Body of pancreas (tissue), 4 donors: ENCODE measurements around the gene CYP1B1. TPM values are rescaled to one million over a fixed set of nuclear protein-coding genes. Genes with fewer than 3 reads are reported as not detected.

Experiments used
- ATAC-seq: fragments of 150-250 bp; one replicate; pipeline ENCODE4 v1.9.1; 2016
- DNase-seq, 4 donors: peaks; one replicate each; pipeline ENCODE4 v3.0.0-alpha.2; 2019
- H3K27ac ChIP-seq, 4 donors: fragments of 200-600 bp; sonication (generic); 1 replicate in 3 of 4; 2 replicates in 1 of 4; pipeline versions ENCODE4 v1.5.1 to v1.6.1; 2016 to 2019; ENCODE audit warnings: mild to moderate bottlenecking in 1 of 4, mixed read lengths in 1 of 4, moderate library complexity in 1 of 4
- H3K27me3 ChIP-seq, 2 donors: fragments of 200-600 bp; sonication (generic); one replicate each; pipeline ENCODE4 v1.6.0; 2016; ENCODE audit warnings: mild to moderate bottlenecking in 1 of 2
- H3K36me3 ChIP-seq, 2 donors: fragments of 200-600 bp; sonication (generic); replicated peaks in 1 of 2; 2 replicates each; pipeline ENCODE4 v1.5.1; 2016; ENCODE audit warnings: low read depth in 2 of 2; ENCODE audit not compliant: insufficient read depth in 1 of 2
- H3K4me1 ChIP-seq: fragments of 200-600 bp; sonication (generic); one replicate; pipeline ENCODE4 v1.6.0; 2016
- H3K4me3 ChIP-seq, 2 donors: fragments of 200-600 bp; sonication (generic); 1 replicate in 1 of 2; 2 replicates in 1 of 2; pipeline ENCODE4 v1.5.1; 2016 to 2019
- H3K9me3 ChIP-seq, 3 donors: fragments of 200-600 bp; sonication (generic); 1 replicate in 2 of 3; 2 replicates in 1 of 3; pipeline ENCODE4 v1.5.1; 2016
- POLR2A ChIP-seq, 3 donors: fragments of 450-650 bp; IDR thresholded peaks; one replicate each; pipeline ENCODE4 v1.6.1; 2016; ENCODE audit warnings: antibody characterized with exemption in 3 of 3, mild to moderate bottlenecking in 2 of 3
- WGBS, 2 donors: methylation state at CpG; one replicate each; pipeline ENCODE4 v1.1.5; 2017; 5-methylcytosine and 5-hydroxymethylcytosine counted together
- intact Hi-C: fragments of 100-400 bp; cut with DNase I; formaldehyde crosslinking; loops from one replicate; pipeline ENCODE4 v1.15.1; 2023
- total RNA-seq, 2 donors: library from RNA; depleted of rRNA; stranded (reverse); fragments of >200 nt; gene quantifications; one replicate each; pipeline ENCODE4 v1.1.0, GENCODE V29; 2016
- TF ChIP-seq, protein P1 (sequence below), 7 experiments: fragments of 450-650 bp in 4 of 7; fragments of 200-600 bp in 3 of 7; sonication (generic) in 3 of 7; IDR thresholded peaks; one replicate each; pipeline ENCODE4 v1.5.1; 2016 to 2019; ENCODE audit warnings: antibody characterized with exemption in 7 of 7

Gene CYP1B1
- total RNA-seq, 2 donors from 2014 or later: 9.1 to 22.4 TPM

DNA sequence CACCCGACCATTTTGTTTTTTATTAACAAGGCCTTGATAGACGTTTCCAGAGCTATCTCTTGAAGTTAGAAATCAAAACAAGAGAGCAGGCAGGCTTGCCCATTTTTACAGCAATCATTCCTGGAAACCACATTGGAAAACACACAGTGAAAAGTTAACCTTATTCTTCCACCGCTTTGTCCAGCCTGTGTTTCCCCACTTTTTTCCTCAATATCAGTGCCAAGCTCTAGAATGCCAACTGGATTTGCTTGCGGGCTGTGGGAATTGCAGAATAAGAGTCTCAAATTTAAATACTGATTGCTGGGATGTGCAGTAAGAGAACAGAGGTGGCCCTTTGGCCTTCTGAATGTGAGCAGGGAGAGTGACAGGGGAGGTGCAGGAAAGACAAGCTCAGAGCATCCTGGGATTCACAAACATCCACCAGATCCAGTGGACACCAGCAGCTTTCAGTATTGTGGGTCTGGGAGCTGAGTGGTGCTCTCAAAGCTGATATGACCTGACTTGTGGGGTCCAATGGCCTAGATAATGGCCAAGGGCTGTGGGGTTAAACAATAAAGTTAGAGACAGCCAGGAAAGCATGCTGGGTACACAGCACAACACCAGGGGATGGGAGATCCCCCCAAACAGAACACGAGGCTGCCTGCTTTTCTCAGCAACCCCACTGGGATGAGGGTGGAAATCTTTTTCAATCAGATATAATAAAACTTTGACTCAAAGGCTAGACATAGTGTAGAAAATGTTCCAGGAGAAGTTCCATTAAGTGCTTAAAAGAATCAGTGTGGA lies 15.5 kb downstream of the CYP1B1 start:
- Histone ChIP-seq H3K4me3 (no peak overlapping the region), H3K36me3 (no peaks in the 10 kb centered on the region), H3K9me3 (no peaks in the 10 kb centered on the region), H3K4me1 (no peaks in the 10 kb centered on the region), H3K27me3 (no peaks in the 10 kb centered on the region), H3K27ac (no peak overlapping the region)
- intact Hi-C loops: no loop called here
- no peak for ATAC-seq
- TF ChIP-seq, protein P1, sequence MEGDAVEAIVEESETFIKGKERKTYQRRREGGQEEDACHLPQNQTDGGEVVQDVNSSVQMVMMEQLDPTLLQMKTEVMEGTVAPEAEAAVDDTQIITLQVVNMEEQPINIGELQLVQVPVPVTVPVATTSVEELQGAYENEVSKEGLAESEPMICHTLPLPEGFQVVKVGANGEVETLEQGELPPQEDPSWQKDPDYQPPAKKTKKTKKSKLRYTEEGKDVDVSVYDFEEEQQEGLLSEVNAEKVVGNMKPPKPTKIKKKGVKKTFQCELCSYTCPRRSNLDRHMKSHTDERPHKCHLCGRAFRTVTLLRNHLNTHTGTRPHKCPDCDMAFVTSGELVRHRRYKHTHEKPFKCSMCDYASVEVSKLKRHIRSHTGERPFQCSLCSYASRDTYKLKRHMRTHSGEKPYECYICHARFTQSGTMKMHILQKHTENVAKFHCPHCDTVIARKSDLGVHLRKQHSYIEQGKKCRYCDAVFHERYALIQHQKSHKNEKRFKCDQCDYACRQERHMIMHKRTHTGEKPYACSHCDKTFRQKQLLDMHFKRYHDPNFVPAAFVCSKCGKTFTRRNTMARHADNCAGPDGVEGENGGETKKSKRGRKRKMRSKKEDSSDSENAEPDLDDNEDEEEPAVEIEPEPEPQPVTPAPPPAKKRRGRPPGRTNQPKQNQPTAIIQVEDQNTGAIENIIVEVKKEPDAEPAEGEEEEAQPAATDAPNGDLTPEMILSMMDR (IDR thresholded peaks at IDR 0.05): no peak
- TF ChIP-seq POLR2A (IDR thresholded peaks at IDR 0.05): no peak
- no peak for DNase-seq
- WGBS, 2 donors: 76 to 82% methylated on average over 5 of the region's 5 CpGs

DNA sequence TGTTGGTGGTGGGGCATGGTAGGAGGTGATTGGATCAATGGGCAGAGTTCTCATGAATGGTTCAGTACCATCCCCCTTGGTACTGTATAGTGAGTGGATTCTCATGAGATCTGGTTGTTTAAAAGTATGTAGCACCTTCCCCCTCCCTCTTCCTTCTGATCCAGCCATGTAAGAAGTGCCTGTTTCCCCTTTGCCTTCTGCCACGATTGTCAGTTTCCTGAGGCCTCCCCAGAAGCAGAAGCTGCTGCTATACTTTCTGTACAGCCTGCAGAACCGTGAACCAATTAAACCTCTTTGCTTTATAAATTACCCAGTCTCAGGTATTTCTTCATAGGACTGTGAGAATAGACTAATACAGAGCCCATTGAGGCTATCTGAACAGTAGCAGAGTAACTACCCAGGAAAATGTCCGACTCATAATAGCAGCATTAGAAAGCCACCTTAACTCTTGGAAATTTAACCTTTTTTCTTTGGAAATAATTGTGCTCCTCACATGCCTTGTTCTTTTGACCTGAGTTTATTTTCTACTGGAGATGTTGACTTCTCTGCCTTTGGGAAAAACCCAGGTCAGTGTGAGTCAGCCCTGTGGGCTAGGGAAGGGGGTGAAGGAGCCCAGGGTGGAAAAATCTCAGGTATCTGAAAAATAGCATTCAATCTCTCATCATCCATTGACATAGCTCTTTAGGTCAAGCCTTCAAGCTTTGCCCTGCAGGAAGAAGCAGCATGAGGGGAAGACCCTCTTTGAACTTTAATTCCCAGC lies 18.1 kb downstream of the CYP1B1 start:
- H3K4me1 ChIP-seq: no peaks in the 10 kb centered on the region
- DNase-seq (no peak), ATAC-seq (no peak)
- no peaks in the 10 kb centered on the region for H3K27me3 ChIP-seq
- no peak for TF ChIP-seq POLR2A (IDR thresholded peaks at IDR 0.05)
- TF ChIP-seq, protein P1 (IDR thresholded peaks at IDR 0.05): no peak
- WGBS, 2 donors: 52 to 60% methylated on average over 3 of the region's 3 CpGs
- no peak overlapping the region for H3K27ac ChIP-seq
- H3K4me3 ChIP-seq: no peak overlapping the region
- intact Hi-C loops: no loop called here
- H3K36me3 ChIP-seq: no peaks in the 10 kb centered on the region
- H3K9me3 ChIP-seq: no peaks in the 10 kb centered on the region

DNA sequence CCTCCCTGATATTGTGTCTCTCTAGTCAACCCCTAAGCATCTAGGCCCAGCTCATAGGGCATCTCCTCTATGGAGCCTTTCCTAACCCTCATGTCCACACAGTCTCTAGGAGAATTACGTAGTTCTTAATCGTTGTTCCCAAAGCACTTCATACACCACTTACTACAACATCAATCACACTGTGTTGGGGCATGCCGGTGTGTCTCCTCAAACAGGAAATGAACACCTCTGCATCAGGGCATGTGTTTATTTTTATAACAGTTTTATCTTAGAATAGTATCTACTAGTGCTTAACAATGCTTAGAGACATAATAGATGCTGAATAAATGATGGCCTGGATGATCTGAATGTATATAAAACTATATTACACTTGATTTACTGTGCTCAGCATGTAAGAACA lies 19.7 kb downstream of the CYP1B1 start:
- ATAC-seq (no peak), DNase-seq (no peak)
- Histone ChIP-seq H3K4me3 (no peak overlapping the region), H3K36me3 (no peaks in the 10 kb centered on the region), H3K9me3 (no peaks in the 10 kb centered on the region), H3K27ac (no peak overlapping the region), H3K27me3 (no peaks in the 10 kb centered on the region), H3K4me1 (no peaks in the 10 kb centered on the region)
- intact Hi-C loops: no loop called here
- WGBS, 2 donors: 58 to 61% methylated on average over 3 of the region's 3 CpGs
- TF ChIP-seq POLR2A (IDR thresholded peaks at IDR 0.05): no peak
- TF ChIP-seq, protein P1 (IDR thresholded peaks at IDR 0.05): no peak

DNA sequence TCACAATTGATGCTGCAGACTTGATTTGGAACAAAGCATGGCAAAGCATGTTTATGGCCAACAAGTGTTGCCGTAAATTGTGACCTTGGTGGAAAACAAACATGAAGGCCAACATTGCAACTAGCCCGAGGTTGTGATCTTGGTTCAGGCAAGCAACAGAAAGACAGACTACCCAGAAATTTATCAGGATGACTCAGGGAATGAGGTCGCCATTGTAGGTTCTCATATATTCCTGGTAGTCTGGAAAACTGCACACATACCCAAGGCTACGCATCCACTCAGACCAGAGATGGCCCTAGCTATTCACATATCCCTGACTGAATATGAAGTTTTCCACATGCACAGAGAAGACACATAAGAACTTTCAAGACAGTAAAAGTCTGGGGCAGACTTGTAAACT lies 30.1 kb downstream of the CYP1B1 start:
- no peak for DNase-seq
- no peaks in the 10 kb centered on the region for H3K36me3 ChIP-seq
- no peak for ATAC-seq
- WGBS, 2 donors: 63 to 78% methylated on average over 3 to 4 of the region's 4 CpGs
- H3K4me1 ChIP-seq: no peaks in the 10 kb centered on the region
- no peak overlapping the region for H3K27ac ChIP-seq
- no peak overlapping the region for H3K4me3 ChIP-seq
- H3K27me3 ChIP-seq: no peaks in the 10 kb centered on the region
- H3K9me3 ChIP-seq: no peaks in the 10 kb centered on the region
- intact Hi-C loops: no loop called here
- TF ChIP-seq POLR2A (IDR thresholded peaks at IDR 0.05): no peak
- TF ChIP-seq, protein P1 (IDR thresholded peaks at IDR 0.05): no peak
